NCI-H1436 treated with DMSO at 0.1 percent for 48 hours (cell line): Measurements from ENCODE around the gene OR2Y1.
"Not testable (repeated sequence)": the region's sequence is repeated elsewhere in the genome, so short reads cannot be mapped to it uniquely, and the experiment has no call there.

Experiments
- DNase-seq: peaks from one replicate; lab custom pipeline; 2025; lab: John Stamatoyannopoulos, UW

The OR2Y1 gene

GRCh38 chr5:180739958-180740357 is at the start of gene OR2Y1:
Gene OR2Y1 (minus strand): TSS chr5:180740058. CDS start chr5:180740058, 0 bp downstream.
- no peak for DNase-seq

- not testable (repeated sequence) for DNase-seq
Measured at GRCh38 chr5:180788651-180789410, 49.0 kb upstream of the OR2Y1 start.

- DNase-seq = no peak
Measured at GRCh38 chr5:180787711-180788431, 48.0 kb upstream of the OR2Y1 start.

- DNase-seq = no peak
Measured at GRCh38 chr5:180786531-180787398, 46.9 kb upstream of the OR2Y1 start.

- DNase-seq = no peak
Measured at GRCh38 chr5:180785794-180786221, 46.0 kb upstream of the OR2Y1 start.

GRCh38 chr5:180785121-180785781 is 45.4 kb upstream of the OR2Y1 start:
- no peak for DNase-seq

- no peak for DNase-seq
Measured at GRCh38 chr5:180784497-180785097, 44.7 kb upstream of the OR2Y1 start.

- no peak for DNase-seq
Measured at GRCh38 chr5:180783340-180784052, 43.6 kb upstream of the OR2Y1 start.

GRCh38 chr5:180782748-180783147 is 42.9 kb upstream of the OR2Y1 start:
- DNase-seq = no peak

- DNase-seq = not testable (repeated sequence)
Measured at GRCh38 chr5:180781900-180782326, 42.1 kb upstream of the OR2Y1 start.

- DNase-seq = no peak
Measured at GRCh38 chr5:180779985-180780610, 40.2 kb upstream of the OR2Y1 start.

GRCh38 chr5:180777475-180777874 is 37.6 kb upstream of the OR2Y1 start:
- DNase-seq = no peak

GRCh38 chr5:180776376-180776775 is 36.5 kb upstream of the OR2Y1 start:
- DNase-seq = no peak

GRCh38 chr5:180775624-180776023 is 35.8 kb upstream of the OR2Y1 start:
- DNase-seq = no peak

GRCh38 chr5:180771839-180772238 is 32.0 kb upstream of the OR2Y1 start:
- no peak for DNase-seq

- no peak for DNase-seq
Measured at GRCh38 chr5:180769821-180770220, 30.0 kb upstream of the OR2Y1 start.

- no peak for DNase-seq
Measured at GRCh38 chr5:180755601-180756000, 15.7 kb upstream of the OR2Y1 start.

GRCh38 chr5:180744253-180744652 is 4.4 kb upstream of the OR2Y1 start:
- no peak for DNase-seq

- no peak for DNase-seq
Measured at GRCh38 chr5:180742727-180743126, 2.9 kb upstream of the OR2Y1 start.

GRCh38 chr5:180740953-180741352 is 1.1 kb upstream of the OR2Y1 start:
- DNase-seq = not testable (repeated sequence)
